HG02571 (cell line): ENCODE measurements around the gene DAAM1.

Source experiments
- ATAC-seq: cut with Tn5 transposase; IDR thresholded peaks from one replicate; pipeline ENCODE4 v1.9.1; 2021; ENCODE audit warnings: mild to moderate bottlenecking, moderate library complexity; ENCODE audit not compliant: unreplicated experiment

Gene DAAM1

GRCh38 chr14:59415836-59416602 is 227.6 kb downstream of the DAAM1 start:
- ATAC-seq, result no peak

GRCh38 chr14:59417311-59417710 is 228.8 kb downstream of the DAAM1 start:
- no peak for ATAC-seq

GRCh38 chr14:59419303-59419702 is 230.8 kb downstream of the DAAM1 start:
- ATAC-seq, result no peak
